Measurements from ENCODE around the gene LDLRAD4.

LDLRAD4 gene

DNA sequence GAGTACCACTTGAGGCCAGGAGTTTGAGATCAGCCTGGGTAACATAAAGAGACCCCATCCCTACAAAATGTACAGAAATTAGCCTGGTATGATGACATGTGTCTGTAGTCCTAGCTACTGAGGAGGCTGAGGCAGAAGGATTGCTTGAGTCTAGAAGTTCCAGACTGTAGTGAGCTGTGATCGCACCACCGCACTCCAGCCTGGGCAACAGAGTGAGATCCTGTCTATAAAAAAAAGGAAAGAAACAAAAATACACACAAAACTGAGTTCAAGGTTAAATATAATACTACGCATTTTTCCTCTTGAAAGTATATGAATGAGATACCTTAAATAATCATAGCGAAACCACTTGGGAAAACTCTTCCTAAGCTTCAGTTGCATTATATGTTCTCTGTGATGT lies 94.0 kb downstream of the LDLRAD4 start:
- H3K27me3 ChIP-seq (ENCODE audit: insufficient read depth, low read depth, severe bottlenecking), result no peaks in the 10 kb centered on the region
- peaks cover 4% of the 10 kb centered on the region for H3K9me3 ChIP-seq (ENCODE audit: severe bottlenecking)
- H3K4me3 ChIP-seq (ENCODE audit: low read depth, low read length), result no peak overlapping the region
- DNase-seq, result no peak
- TF ChIP-seq, protein P1, sequence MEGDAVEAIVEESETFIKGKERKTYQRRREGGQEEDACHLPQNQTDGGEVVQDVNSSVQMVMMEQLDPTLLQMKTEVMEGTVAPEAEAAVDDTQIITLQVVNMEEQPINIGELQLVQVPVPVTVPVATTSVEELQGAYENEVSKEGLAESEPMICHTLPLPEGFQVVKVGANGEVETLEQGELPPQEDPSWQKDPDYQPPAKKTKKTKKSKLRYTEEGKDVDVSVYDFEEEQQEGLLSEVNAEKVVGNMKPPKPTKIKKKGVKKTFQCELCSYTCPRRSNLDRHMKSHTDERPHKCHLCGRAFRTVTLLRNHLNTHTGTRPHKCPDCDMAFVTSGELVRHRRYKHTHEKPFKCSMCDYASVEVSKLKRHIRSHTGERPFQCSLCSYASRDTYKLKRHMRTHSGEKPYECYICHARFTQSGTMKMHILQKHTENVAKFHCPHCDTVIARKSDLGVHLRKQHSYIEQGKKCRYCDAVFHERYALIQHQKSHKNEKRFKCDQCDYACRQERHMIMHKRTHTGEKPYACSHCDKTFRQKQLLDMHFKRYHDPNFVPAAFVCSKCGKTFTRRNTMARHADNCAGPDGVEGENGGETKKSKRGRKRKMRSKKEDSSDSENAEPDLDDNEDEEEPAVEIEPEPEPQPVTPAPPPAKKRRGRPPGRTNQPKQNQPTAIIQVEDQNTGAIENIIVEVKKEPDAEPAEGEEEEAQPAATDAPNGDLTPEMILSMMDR (IDR thresholded peaks at IDR 0.05; ENCODE audit: low read depth, low read length), result no peak
- H3K27ac ChIP-seq, result no peak overlapping the region
- H3K36me3 ChIP-seq, result no peaks in the 10 kb centered on the region

- no peak for DNase-seq
- Histone ChIP-seq H3K9me3 (ENCODE audit: severe bottlenecking) (peaks cover 4% of the 10 kb centered on the region), H3K4me3 (ENCODE audit: low read depth, low read length) (no peak overlapping the region), H3K27ac (no peak overlapping the region), H3K36me3 (no peaks in the 10 kb centered on the region), H3K27me3 (ENCODE audit: insufficient read depth, low read depth, severe bottlenecking) (no peaks in the 10 kb centered on the region)
- TF ChIP-seq, protein P1 (IDR thresholded peaks at IDR 0.05; ENCODE audit: low read depth, low read length), result no peak
Observed at GRCh38 chr18:13313006-13313686, 94.6 kb downstream of the LDLRAD4 start.

DNA sequence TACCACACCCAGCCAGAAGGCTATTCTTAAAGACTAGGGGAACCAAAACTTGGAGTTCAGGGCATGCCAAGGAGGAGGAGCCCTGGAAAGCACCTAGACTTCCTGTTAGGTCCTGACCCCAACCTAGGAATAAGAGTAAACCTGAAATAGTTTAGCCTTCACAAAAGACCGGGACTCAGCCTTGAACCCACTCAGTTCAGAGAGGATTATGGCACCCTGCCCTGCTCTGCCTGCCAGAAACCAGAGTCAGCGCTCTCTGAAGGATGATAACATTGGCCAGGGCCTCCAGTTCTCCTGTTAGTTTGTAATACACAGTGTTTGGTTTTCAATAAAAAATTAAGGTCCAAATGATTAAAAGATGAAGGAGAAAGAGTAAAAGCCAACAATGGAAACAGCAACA lies 96.4 kb downstream of the LDLRAD4 start:
- Histone ChIP-seq H3K27ac (no peak overlapping the region), H3K4me3 (ENCODE audit: low read depth, low read length) (no peak overlapping the region), H3K9me3 (ENCODE audit: severe bottlenecking) (peaks cover 4% of the 10 kb centered on the region), H3K36me3 (no peaks in the 10 kb centered on the region), H3K27me3 (ENCODE audit: insufficient read depth, low read depth, severe bottlenecking) (no peaks in the 10 kb centered on the region)
- TF ChIP-seq, protein P1 (IDR thresholded peaks at IDR 0.05; ENCODE audit: low read depth, low read length), result no peak
- DNase-seq, result no peak

GRCh38 chr18:13316063-13316462 lies 97.5 kb downstream of the LDLRAD4 start:
- H3K4me3 ChIP-seq (ENCODE audit: low read depth, low read length), result no peak overlapping the region
- TF ChIP-seq, protein P1 (IDR thresholded peaks at IDR 0.05; ENCODE audit: low read depth, low read length), result no peak
- H3K27ac ChIP-seq, result no peak overlapping the region
- H3K27me3 ChIP-seq (ENCODE audit: insufficient read depth, low read depth, severe bottlenecking), result no peaks in the 10 kb centered on the region
- H3K36me3 ChIP-seq, result no peaks in the 10 kb centered on the region
- no peak for DNase-seq
- peaks cover 4% of the 10 kb centered on the region for H3K9me3 ChIP-seq (ENCODE audit: severe bottlenecking)

GRCh38 chr18:13317801-13318200 lies 99.2 kb downstream of the LDLRAD4 start:
- TF ChIP-seq, protein P1 (IDR thresholded peaks at IDR 0.05; ENCODE audit: low read depth, low read length), result no peak
- no peak overlapping the region for H3K4me3 ChIP-seq (ENCODE audit: low read depth, low read length)
- H3K9me3 ChIP-seq (ENCODE audit: severe bottlenecking), result peaks cover 4% of the 10 kb centered on the region
- H3K27me3 ChIP-seq (ENCODE audit: insufficient read depth, low read depth, severe bottlenecking), result no peaks in the 10 kb centered on the region
- DNase-seq, result no peak
- H3K27ac ChIP-seq, result no peak overlapping the region
- no peaks in the 10 kb centered on the region for H3K36me3 ChIP-seq

All from WERI-Rb-1 (cell line).